Measurements from ENCODE around the gene TERT.

TERT gene

GRCh38 chr5:1264211-1264610 lies 30.7 kb downstream of the TERT start:
- no peaks in the 10 kb centered on the region for H3K36me3 ChIP-seq (ENCODE audit: control insufficient read depth in 2 of 2, insufficient read depth in 1 of 2, low read length in 2 of 2)
- H3K9me3 ChIP-seq (ENCODE audit: control insufficient read depth, insufficient read depth, low read depth, low read length) = no peaks in the 10 kb centered on the region
- CTCF ChIA-PET = no interaction called here
- H3K4me3 ChIP-seq (ENCODE audit: low read depth, low read length) = no peak overlapping the region
- POLR2A ChIA-PET = no interaction called here
- TF ChIP-seq ZNF501 (tag by site-specific recombination; IDR thresholded peaks at IDR 0.05) = no peak
- no peaks in the 10 kb centered on the region for H3K4me1 ChIP-seq (ENCODE audit: control insufficient read depth, insufficient read depth, low read length)
- no peak overlapping the region for H3K27ac ChIP-seq (ENCODE audit: extremely low read depth, low read depth, low read length)

GRCh38 chr5:1262381-1262780 lies 32.5 kb downstream of the TERT start:
- ChIA-PET CTCF (interaction anchor here (0.8 kb wide), 1 partner anchor 9 kb away, joined by 3 read pairs; no protein-coding TSS in a partner anchor), POLR2A (no interaction called here)
- TF ChIP-seq ZNF530 (tag by site-specific recombination; IDR thresholded peaks at IDR 0.05; ENCODE audit: low read depth) = no peak
- TF ChIP-seq ZBTB7A (tag by site-specific recombination; IDR thresholded peaks at IDR 0.05; ENCODE audit: low read depth) = no peak
- no peak for TF ChIP-seq ZNF510 (tag by site-specific recombination; IDR thresholded peaks at IDR 0.05; ENCODE audit: insufficient replicate concordance)
- TF ChIP-seq IKZF3 (tag by site-specific recombination; IDR thresholded peaks at IDR 0.05) = no peak
- TF ChIP-seq ZNF146 (tag by site-specific recombination; IDR thresholded peaks at IDR 0.05) = no peak
- TF ChIP-seq ZNF174 (tag by site-specific recombination; IDR thresholded peaks at IDR 0.05) = no peak
- TF ChIP-seq ZNF658 (tag by site-specific recombination; IDR thresholded peaks at IDR 0.05) = no peak
- TF ChIP-seq ZNF426 (tag by site-specific recombination; IDR thresholded peaks at IDR 0.05) = no peak
- no peak for TF ChIP-seq SP3 (tag by site-specific recombination; IDR thresholded peaks at IDR 0.05)
- no peak for TF ChIP-seq ZNF488 (tag by site-specific recombination; IDR thresholded peaks at IDR 0.05)
- TF ChIP-seq ELK4 (IDR thresholded peaks at IDR 0.05; ENCODE audit: borderline replicate concordance, low read depth, low read length) = no peak
- no peak for TF ChIP-seq ZNF596 (tag by site-specific recombination; IDR thresholded peaks at IDR 0.05)
- no peaks in the 10 kb centered on the region for H3K4me1 ChIP-seq (ENCODE audit: control insufficient read depth, insufficient read depth, low read length)
- H3K9me3 ChIP-seq (ENCODE audit: control insufficient read depth, insufficient read depth, low read depth, low read length) = no peaks in the 10 kb centered on the region
- H3K36me3 ChIP-seq (ENCODE audit: control insufficient read depth in 2 of 2, insufficient read depth in 1 of 2, low read length in 2 of 2) = no peaks in the 10 kb centered on the region
- no peak overlapping the region for H3K27ac ChIP-seq (ENCODE audit: extremely low read depth, low read depth, low read length)
- no peak overlapping the region for H3K4me3 ChIP-seq (ENCODE audit: low read depth, low read length)

- TF ChIP-seq ZNF23 (tag by site-specific recombination; IDR thresholded peaks at IDR 0.05; ENCODE audit: borderline replicate concordance) = no peak
- TF ChIP-seq PRDM1 (tag by site-specific recombination; IDR thresholded peaks at IDR 0.05) = no peak
- no peak for TF ChIP-seq SP7 (tag by site-specific recombination; IDR thresholded peaks at IDR 0.05)
- no peak for TF ChIP-seq ZNF658 (tag by site-specific recombination; IDR thresholded peaks at IDR 0.05)
- TF ChIP-seq MZF1 (tag by site-specific recombination; IDR thresholded peaks at IDR 0.05; ENCODE audit: borderline replicate concordance) = no peak
- no peak for TF ChIP-seq ZNF350 (tag by site-specific recombination; IDR thresholded peaks at IDR 0.05)
- no peak for TF ChIP-seq ZNF48 (tag by site-specific recombination; IDR thresholded peaks at IDR 0.05)
- TF ChIP-seq TRIM28 (IDR thresholded peaks at IDR 0.05; ENCODE audit: borderline replicate concordance, low read length) = no peak
- Histone ChIP-seq H3K4me1 (ENCODE audit: control insufficient read depth, insufficient read depth, low read length) (no peaks in the 10 kb centered on the region), H3K36me3 (ENCODE audit: control insufficient read depth in 2 of 2, insufficient read depth in 1 of 2, low read length in 2 of 2) (no peaks in the 10 kb centered on the region), H3K4me3 (ENCODE audit: low read depth, low read length) (no peak overlapping the region), H3K27ac (ENCODE audit: extremely low read depth, low read depth, low read length) (no peak overlapping the region), H3K9me3 (ENCODE audit: control insufficient read depth, insufficient read depth, low read depth, low read length) (no peaks in the 10 kb centered on the region)
- POLR2A ChIA-PET = no interaction called here
- CTCF ChIA-PET = interaction anchor here (0.8 kb wide), 1 partner anchor 10 kb away, joined by 3 read pairs; no protein-coding TSS in a partner anchor
Measured at GRCh38 chr5:1261643-1262042, 33.2 kb downstream of the TERT start.
